Measurements from ENCODE around the gene RBM24. TPM values are rescaled to one million over a fixed set of nuclear protein-coding genes. Genes with fewer than 3 reads are reported as not detected.

RBM24 gene
- total and polyA plus RNA-seq, 10 of the 15 experiments (the other 5 are each of a cell fraction or from before 2014, with no cell fraction given) = 0.08 to 0.09 (median 0.09) TPM; not detected in 7

GRCh38 chr6:17313971-17314370, 32.8 kb downstream of the RBM24 start (continued):
- TF ChIP-seq CREB1 (IDR thresholded peaks at IDR 0.05; ENCODE audit: low read depth) (no peak), FOXM1 (IDR thresholded peaks at IDR 0.05; ENCODE audit: low read depth, low read length) (no peak), IRF5 (IDR thresholded peaks at IDR 0.05; ENCODE audit: borderline replicate concordance) (no peak), NFIC (IDR thresholded peaks at IDR 0.05; ENCODE audit: low read depth, low read length) (no peak), CREM (IDR thresholded peaks at IDR 0.05; ENCODE audit: low read depth) (no peak), GABPA (IDR thresholded peaks at IDR 0.05; ENCODE audit: low read depth) (no peak)

GRCh38 chr6:17315262-17315661, 34.1 kb downstream of the RBM24 start:
- ChIA-PET POLR2A (no interaction called here), SMC1A (ENCODE audit: uncharacterized antibody, unreplicated experiment) (no interaction called here), CTCF (no interaction called here), RAD21 (ENCODE audit: unreplicated experiment) (no interaction called here)
- Histone ChIP-seq H3K9ac (ENCODE audit: control insufficient read depth, insufficient read depth, low read length) (no peak overlapping the region), H3K36me3 (ENCODE audit: control insufficient read depth in 2 of 2, insufficient read depth in 2 of 2, low read length in 1 of 2) (no peaks in the 10 kb centered on the region), H3K79me2 (ENCODE audit: control insufficient read depth, insufficient read depth, low read length) (no peaks in the 10 kb centered on the region), H3K4me3 (no peak overlapping the region), H3K4me1 (ENCODE audit: control insufficient read depth, insufficient read depth, low read length) (no peaks in the 10 kb centered on the region), H2AFZ (ENCODE audit: control insufficient read depth, low read depth, low read length) (no peak overlapping the region), H3K27ac (ENCODE audit: control insufficient read depth, insufficient read depth) (no peak overlapping the region), H4K20me1 (ENCODE audit: control insufficient read depth, insufficient read depth) (no peaks in the 10 kb centered on the region), H3K27me3 (replicated peaks in 1 of 2; ENCODE audit: control insufficient read depth in 2 of 2, insufficient read depth in 2 of 2, low read length in 1 of 2) (no peaks in the 10 kb centered on the region), H3K4me2 (ENCODE audit: control insufficient read depth, insufficient read depth) (no peak overlapping the region), H3K9me3 (replicated peaks; ENCODE audit: control insufficient read depth, insufficient read depth, low read length) (no peaks in the 10 kb centered on the region)
- no peak for FAIRE-seq
- intact Hi-C loops (cut with micrococcal nuclease; ENCODE audit: unreplicated experiment) (no loop called here), in situ Hi-C loops (cut with MboI) (no loop called here)
- no peak for DNase-seq (ENCODE audit: low read depth, low spot score)
- BruUV-seq (replicated peaks) = no TSS peak
- no peak for TF ChIP-seq GATAD2B (conservative IDR thresholded peaks at IDR 0.05; ENCODE audit: low read depth)
- TF ChIP-seq MYC (IDR thresholded peaks at IDR 0.05; ENCODE audit: insufficient read depth, insufficient read length, insufficient replicate concordance, low read length, severe bottlenecking) = no peak
- TF ChIP-seq KAT2A (conservative IDR thresholded peaks at IDR 0.05; ENCODE audit: control insufficient read depth, low read depth, low read length) = no peak
- TF ChIP-seq SREBF2 (IDR thresholded peaks at IDR 0.05; ENCODE audit: low read length) = no peak
- TF ChIP-seq LARP7 (IDR thresholded peaks at IDR 0.05) = no peak
- TF ChIP-seq MEF2B (IDR thresholded peaks at IDR 0.05; ENCODE audit: partially characterized antibody, poor library complexity, severe bottlenecking) = no peak
- TF ChIP-seq DPF2 (IDR thresholded peaks at IDR 0.05) = no peak
- no peak for TF ChIP-seq CREB1 (IDR thresholded peaks at IDR 0.05; ENCODE audit: low read depth)
- no peak for TF ChIP-seq SMC3 (IDR thresholded peaks at IDR 0.05; ENCODE audit: borderline replicate concordance, low read length)
- no peak for TF ChIP-seq PML (IDR thresholded peaks at IDR 0.05; ENCODE audit: low read length)
- no peak for TF ChIP-seq USF2 (IDR thresholded peaks at IDR 0.05; ENCODE audit: borderline replicate concordance, low read depth, low read length)
- TF ChIP-seq SUZ12 (IDR thresholded peaks at IDR 0.05; ENCODE audit: unreplicated experiment) = no peak
- TF ChIP-seq WRNIP1 (IDR thresholded peaks at IDR 0.05; ENCODE audit: borderline replicate concordance, low read depth, low read length) = no peak
- TF ChIP-seq REST (IDR thresholded peaks at IDR 0.05; ENCODE audit: low read depth, low read length) = no peak
- TF ChIP-seq SIX5 (IDR thresholded peaks at IDR 0.05; ENCODE audit: low read depth, low read length, severe bottlenecking) = no peak
- TF ChIP-seq POLR2AphosphoS2 (IDR thresholded peaks at IDR 0.05; ENCODE audit: low read depth, low read length) = no peak
- 75% methylated on average over 3 of the region's 3 CpGs for WGBS (ENCODE audit: insufficient coverage, insufficient replicate concordance, low lambda C conversion rate, missing lambda C conversion rate)
- ATAC-seq = no peak

Measured in GM12878 (cell line).